WTC11 (cell line): Measurements from ENCODE around the gene ADCK2. TPM values are rescaled to one million over a fixed set of nuclear protein-coding genes. Genes with fewer than 3 reads are reported as not detected.

Source experiments
- ATAC-seq: fragments of 200-7000 bp; cut with Tn5 transposase; 2 replicates; pipeline ENCODE4 v1.10.0; 2021; ENCODE audit warnings: mild to moderate bottlenecking, moderate library complexity
- CTCF ChIA-PET: fragments of 300-600 bp; sonication (Branson Sonifier 250); formaldehyde crosslinking; loops from one replicate; lab custom pipeline; 2021; ENCODE audit warnings: antibody characterized with exemption; lab: Charles Lee
- POLR2A ChIA-PET: fragments of 350-600 bp; sonication (Branson Sonifier 250); formaldehyde crosslinking; loops from one replicate; lab custom pipeline; 2021; ENCODE audit warnings: antibody characterized with exemption; lab: Charles Lee
- DNase-seq: peaks from one replicate; pipeline ENCODE4 v3.0.0; 2021; ENCODE audit warnings: low spot score
- H3K27ac Mint-ChIP-seq: 2 replicates; pipeline ENCODE4 v1.8.0; 2021; ENCODE audit warnings: mixed read lengths
- H3K27me3 Mint-ChIP-seq: 2 replicates; pipeline ENCODE4 v1.8.0; 2021; ENCODE audit warnings: low read depth, mild to moderate bottlenecking, moderate library complexity, mixed read lengths
- H3K36me3 Mint-ChIP-seq: 2 replicates; pipeline ENCODE4 v1.8.0; 2021; ENCODE audit warnings: mixed read lengths
- H3K4me1 Mint-ChIP-seq: 2 replicates; pipeline ENCODE4 v1.8.0; 2022; ENCODE audit warnings: mixed read lengths
- H3K4me3 Mint-ChIP-seq: 2 replicates; pipeline ENCODE4 v1.8.0; 2021; ENCODE audit warnings: mild to moderate bottlenecking, moderate library complexity, mixed read lengths
- H3K9me3 Mint-ChIP-seq: 2 replicates; pipeline ENCODE4 v1.8.0; 2021; ENCODE audit warnings: mixed read lengths
- ATF1 ChIP-seq: sonication (generic); formaldehyde crosslinking; IDR thresholded peaks from 2 replicates; pipeline ENCODE4 v1.8.1; 2023; ENCODE audit warnings: mild to moderate bottlenecking, moderate library complexity, missing genetic modification reagents
- FOXK1 ChIP-seq: sonication (generic); formaldehyde crosslinking; IDR thresholded peaks from 2 replicates; pipeline ENCODE4 v1.8.0; 2022; ENCODE audit warnings: mild to moderate bottlenecking, moderate library complexity, missing genetic modification reagents
- FOXP1 ChIP-seq: sonication (generic); formaldehyde crosslinking; IDR thresholded peaks from 2 replicates; pipeline ENCODE4 v1.8.0; 2022; ENCODE audit warnings: missing genetic modification reagents, mild to moderate bottlenecking, moderate library complexity, borderline replicate concordance
- GTF2I ChIP-seq: fragments of 250-450 bp; sonication (Bioruptor Pico); conservative IDR thresholded peaks from 2 replicates; pipeline ENCODE4 v1.4.0; 2021; ENCODE audit warnings: mild to moderate bottlenecking
- IRF2 ChIP-seq: sonication (generic); formaldehyde crosslinking; IDR thresholded peaks from 2 replicates; pipeline ENCODE4 v1.8.0; 2022; ENCODE audit warnings: low read depth, missing genetic modification reagents, borderline replicate concordance
- JAZF1 ChIP-seq: fragments of 250-450 bp; sonication (Bioruptor Pico); IDR thresholded peaks from 2 replicates; pipeline ENCODE4 v1.9.0; 2021; ENCODE audit warnings: moderate library complexity, mild to moderate bottlenecking, inconsistent platforms
- KAT7 ChIP-seq: sonication (generic); formaldehyde crosslinking; IDR thresholded peaks from 2 replicates; pipeline ENCODE4 v1.8.1; 2023; ENCODE audit warnings: missing genetic modification reagents, mild to moderate bottlenecking, borderline replicate concordance
- NFE2L1 ChIP-seq: sonication (generic); formaldehyde crosslinking; IDR thresholded peaks from 2 replicates; pipeline ENCODE4 v1.8.1; 2023; ENCODE audit warnings: missing genetic modification reagents
- TCF7 ChIP-seq: sonication (generic); formaldehyde crosslinking; IDR thresholded peaks from 2 replicates; pipeline ENCODE4 v1.8.0; 2022; ENCODE audit warnings: mild to moderate bottlenecking, low read depth, missing genetic modification reagents, moderate library complexity
- ZNF263 ChIP-seq: sonication (generic); formaldehyde crosslinking; IDR thresholded peaks from 2 replicates; pipeline ENCODE4 v1.8.1; 2022; ENCODE audit warnings: low read depth, mild to moderate bottlenecking, moderate library complexity, missing genetic modification reagents
- ZNF396 ChIP-seq: fragments of 250-450 bp; sonication (Bioruptor Pico); IDR thresholded peaks from 2 replicates; pipeline ENCODE4 v1.8.0; 2021; ENCODE audit warnings: mild to moderate bottlenecking, moderate library complexity, borderline replicate concordance
- total RNA-seq: library from RNA; stranded (reverse); gene quantifications from 3 replicates; pipeline ENCODE4 v1.2.3, GENCODE V29; 2021
- TF ChIP-seq, protein P1 (sequence below): sonication (generic); formaldehyde crosslinking; IDR thresholded peaks from 2 replicates; pipeline ENCODE4 v1.8.0; 2023; ENCODE audit warnings: missing genetic modification reagents
- TF ChIP-seq, protein P2 (sequence below): sonication (generic); formaldehyde crosslinking; IDR thresholded peaks from 2 replicates; pipeline ENCODE4 v1.8.0; 2023; ENCODE audit warnings: missing genetic modification reagents, mild to moderate bottlenecking, borderline replicate concordance
- TF ChIP-seq, protein P3 (sequence below): sonication (generic); formaldehyde crosslinking; conservative IDR thresholded peaks from 2 replicates; pipeline ENCODE4 v1.8.1; 2023; ENCODE audit warnings: mild to moderate bottlenecking, low read depth, missing genetic modification reagents, moderate library complexity
- TF ChIP-seq, protein P4 (sequence below): sonication (generic); formaldehyde crosslinking; IDR thresholded peaks from 2 replicates; pipeline ENCODE4 v1.8.1; 2023; ENCODE audit warnings: mild to moderate bottlenecking, missing genetic modification reagents
- TF ChIP-seq, protein P5 (sequence below): sonication (generic); formaldehyde crosslinking; IDR thresholded peaks from 2 replicates; pipeline ENCODE4 v1.8.1; 2023; ENCODE audit warnings: mild to moderate bottlenecking, missing genetic modification reagents, moderate library complexity
- TF ChIP-seq, protein P6 (sequence below): sonication (generic); formaldehyde crosslinking; IDR thresholded peaks from 2 replicates; pipeline ENCODE4 v1.8.1; 2022; ENCODE audit warnings: low read depth, mild to moderate bottlenecking, moderate library complexity, missing genetic modification reagents, borderline replicate concordance
- TF ChIP-seq, protein P7 (sequence below): sonication (generic); formaldehyde crosslinking; IDR thresholded peaks from 2 replicates; pipeline ENCODE4 v1.8.0; 2022; ENCODE audit warnings: missing genetic modification reagents

ADCK2 gene
- total RNA-seq, 1 experiment from 2014 or later, result 12.7 TPM

DNA sequence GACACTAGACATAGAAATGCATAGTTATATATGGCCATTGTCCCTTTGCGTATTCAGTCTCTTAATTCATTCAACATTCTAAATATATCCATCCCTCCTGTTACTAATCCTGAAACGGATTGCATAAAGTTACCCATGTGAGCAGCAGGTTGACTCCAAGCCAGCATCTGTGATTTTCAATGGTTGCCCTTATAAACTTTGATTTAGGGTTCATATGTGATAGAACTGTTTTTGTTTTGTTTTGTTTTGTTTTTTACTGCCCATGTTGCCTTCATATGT is 18.7 kb upstream of the ADCK2 start:
- CTCF ChIA-PET, result interaction anchor here (0.6 to 3.2 kb wide), 38 partner anchors 9 to 357 kb away, joined by 3 to 55 read pairs (median 4); partner anchors contain the start of genes ADCK2, DENND2A and NDUFB2
- Mint-ChIP-seq H3K36me3 (no peaks in the 10 kb centered on the region), H3K4me3 (no peak overlapping the region), H3K27me3 (no peaks in the 10 kb centered on the region), H3K4me1 (peaks cover 11% of the 10 kb centered on the region), H3K27ac (no peak overlapping the region), H3K9me3 (peaks cover 3% of the 10 kb centered on the region; the same call in 1 of the 2 replicates)
- TF ChIP-seq, protein P1, sequence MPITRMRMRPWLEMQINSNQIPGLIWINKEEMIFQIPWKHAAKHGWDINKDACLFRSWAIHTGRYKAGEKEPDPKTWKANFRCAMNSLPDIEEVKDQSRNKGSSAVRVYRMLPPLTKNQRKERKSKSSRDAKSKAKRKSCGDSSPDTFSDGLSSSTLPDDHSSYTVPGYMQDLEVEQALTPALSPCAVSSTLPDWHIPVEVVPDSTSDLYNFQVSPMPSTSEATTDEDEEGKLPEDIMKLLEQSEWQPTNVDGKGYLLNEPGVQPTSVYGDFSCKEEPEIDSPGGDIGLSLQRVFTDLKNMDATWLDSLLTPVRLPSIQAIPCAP (CRISPR knock-in tag), result no peak
- POLR2A ChIA-PET, result interaction anchor here (0.6 to 1.5 kb wide), 2 partner anchors 13 to 176 kb away, joined by 3 to 10 read pairs; partner anchors contain the start of gene DENND2A
- DNase-seq, result no peak
- ATAC-seq, result no peak

DNA sequence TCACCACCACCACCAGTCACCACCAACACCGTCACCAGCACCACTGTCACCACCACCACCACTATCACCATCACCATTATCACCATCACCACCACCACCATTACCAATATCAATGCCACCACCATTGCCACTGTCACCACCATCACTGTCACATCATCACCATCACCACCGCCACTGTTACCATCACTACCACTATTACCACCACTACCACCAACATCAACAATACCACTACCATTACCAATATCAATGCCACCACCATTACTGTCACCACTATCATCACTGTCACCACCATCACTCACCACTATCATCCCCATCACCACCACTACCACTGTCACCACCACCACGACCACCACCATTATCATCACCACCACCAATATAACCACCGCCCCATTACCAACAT is 18.1 kb upstream of the ADCK2 start:
- ChIA-PET CTCF (no interaction called here), POLR2A (no interaction called here)
- no peak for ATAC-seq
- Mint-ChIP-seq H3K27ac (no peak overlapping the region), H3K9me3 (peaks cover 3% of the 10 kb centered on the region; the same call in 1 of the 2 replicates), H3K27me3 (no peaks in the 10 kb centered on the region), H3K36me3 (no peaks in the 10 kb centered on the region), H3K4me3 (no peak overlapping the region), H3K4me1 (peaks cover 15% of the 10 kb centered on the region)
- TF ChIP-seq FOXP1 (CRISPR knock-in tag), result no peak
- no peak for TF ChIP-seq IRF2 (CRISPR knock-in tag)
- no peak for TF ChIP-seq TCF7 (CRISPR knock-in tag)
- no peak for TF ChIP-seq FOXK1
- TF ChIP-seq ATF1, result no peak
- TF ChIP-seq, protein P2, sequence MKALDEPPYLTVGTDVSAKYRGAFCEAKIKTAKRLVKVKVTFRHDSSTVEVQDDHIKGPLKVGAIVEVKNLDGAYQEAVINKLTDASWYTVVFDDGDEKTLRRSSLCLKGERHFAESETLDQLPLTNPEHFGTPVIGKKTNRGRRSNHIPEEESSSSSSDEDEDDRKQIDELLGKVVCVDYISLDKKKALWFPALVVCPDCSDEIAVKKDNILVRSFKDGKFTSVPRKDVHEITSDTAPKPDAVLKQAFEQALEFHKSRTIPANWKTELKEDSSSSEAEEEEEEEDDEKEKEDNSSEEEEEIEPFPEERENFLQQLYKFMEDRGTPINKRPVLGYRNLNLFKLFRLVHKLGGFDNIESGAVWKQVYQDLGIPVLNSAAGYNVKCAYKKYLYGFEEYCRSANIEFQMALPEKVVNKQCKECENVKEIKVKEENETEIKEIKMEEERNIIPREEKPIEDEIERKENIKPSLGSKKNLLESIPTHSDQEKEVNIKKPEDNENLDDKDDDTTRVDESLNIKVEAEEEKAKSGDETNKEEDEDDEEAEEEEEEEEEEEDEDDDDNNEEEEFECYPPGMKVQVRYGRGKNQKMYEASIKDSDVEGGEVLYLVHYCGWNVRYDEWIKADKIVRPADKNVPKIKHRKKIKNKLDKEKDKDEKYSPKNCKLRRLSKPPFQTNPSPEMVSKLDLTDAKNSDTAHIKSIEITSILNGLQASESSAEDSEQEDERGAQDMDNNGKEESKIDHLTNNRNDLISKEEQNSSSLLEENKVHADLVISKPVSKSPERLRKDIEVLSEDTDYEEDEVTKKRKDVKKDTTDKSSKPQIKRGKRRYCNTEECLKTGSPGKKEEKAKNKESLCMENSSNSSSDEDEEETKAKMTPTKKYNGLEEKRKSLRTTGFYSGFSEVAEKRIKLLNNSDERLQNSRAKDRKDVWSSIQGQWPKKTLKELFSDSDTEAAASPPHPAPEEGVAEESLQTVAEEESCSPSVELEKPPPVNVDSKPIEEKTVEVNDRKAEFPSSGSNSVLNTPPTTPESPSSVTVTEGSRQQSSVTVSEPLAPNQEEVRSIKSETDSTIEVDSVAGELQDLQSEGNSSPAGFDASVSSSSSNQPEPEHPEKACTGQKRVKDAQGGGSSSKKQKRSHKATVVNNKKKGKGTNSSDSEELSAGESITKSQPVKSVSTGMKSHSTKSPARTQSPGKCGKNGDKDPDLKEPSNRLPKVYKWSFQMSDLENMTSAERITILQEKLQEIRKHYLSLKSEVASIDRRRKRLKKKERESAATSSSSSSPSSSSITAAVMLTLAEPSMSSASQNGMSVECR (CRISPR knock-in tag), result no peak
- no peak for TF ChIP-seq NFE2L1 (CRISPR knock-in tag)
- TF ChIP-seq, protein P3, sequence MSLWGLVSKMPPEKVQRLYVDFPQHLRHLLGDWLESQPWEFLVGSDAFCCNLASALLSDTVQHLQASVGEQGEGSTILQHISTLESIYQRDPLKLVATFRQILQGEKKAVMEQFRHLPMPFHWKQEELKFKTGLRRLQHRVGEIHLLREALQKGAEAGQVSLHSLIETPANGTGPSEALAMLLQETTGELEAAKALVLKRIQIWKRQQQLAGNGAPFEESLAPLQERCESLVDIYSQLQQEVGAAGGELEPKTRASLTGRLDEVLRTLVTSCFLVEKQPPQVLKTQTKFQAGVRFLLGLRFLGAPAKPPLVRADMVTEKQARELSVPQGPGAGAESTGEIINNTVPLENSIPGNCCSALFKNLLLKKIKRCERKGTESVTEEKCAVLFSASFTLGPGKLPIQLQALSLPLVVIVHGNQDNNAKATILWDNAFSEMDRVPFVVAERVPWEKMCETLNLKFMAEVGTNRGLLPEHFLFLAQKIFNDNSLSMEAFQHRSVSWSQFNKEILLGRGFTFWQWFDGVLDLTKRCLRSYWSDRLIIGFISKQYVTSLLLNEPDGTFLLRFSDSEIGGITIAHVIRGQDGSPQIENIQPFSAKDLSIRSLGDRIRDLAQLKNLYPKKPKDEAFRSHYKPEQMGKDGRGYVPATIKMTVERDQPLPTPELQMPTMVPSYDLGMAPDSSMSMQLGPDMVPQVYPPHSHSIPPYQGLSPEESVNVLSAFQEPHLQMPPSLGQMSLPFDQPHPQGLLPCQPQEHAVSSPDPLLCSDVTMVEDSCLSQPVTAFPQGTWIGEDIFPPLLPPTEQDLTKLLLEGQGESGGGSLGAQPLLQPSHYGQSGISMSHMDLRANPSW (CRISPR knock-in tag), result no peak
- TF ChIP-seq, protein P4, sequence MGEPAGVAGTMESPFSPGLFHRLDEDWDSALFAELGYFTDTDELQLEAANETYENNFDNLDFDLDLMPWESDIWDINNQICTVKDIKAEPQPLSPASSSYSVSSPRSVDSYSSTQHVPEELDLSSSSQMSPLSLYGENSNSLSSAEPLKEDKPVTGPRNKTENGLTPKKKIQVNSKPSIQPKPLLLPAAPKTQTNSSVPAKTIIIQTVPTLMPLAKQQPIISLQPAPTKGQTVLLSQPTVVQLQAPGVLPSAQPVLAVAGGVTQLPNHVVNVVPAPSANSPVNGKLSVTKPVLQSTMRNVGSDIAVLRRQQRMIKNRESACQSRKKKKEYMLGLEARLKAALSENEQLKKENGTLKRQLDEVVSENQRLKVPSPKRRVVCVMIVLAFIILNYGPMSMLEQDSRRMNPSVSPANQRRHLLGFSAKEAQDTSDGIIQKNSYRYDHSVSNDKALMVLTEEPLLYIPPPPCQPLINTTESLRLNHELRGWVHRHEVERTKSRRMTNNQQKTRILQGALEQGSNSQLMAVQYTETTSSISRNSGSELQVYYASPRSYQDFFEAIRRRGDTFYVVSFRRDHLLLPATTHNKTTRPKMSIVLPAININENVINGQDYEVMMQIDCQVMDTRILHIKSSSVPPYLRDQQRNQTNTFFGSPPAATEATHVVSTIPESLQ (CRISPR knock-in tag), result no peak
- TF ChIP-seq, protein P5, sequence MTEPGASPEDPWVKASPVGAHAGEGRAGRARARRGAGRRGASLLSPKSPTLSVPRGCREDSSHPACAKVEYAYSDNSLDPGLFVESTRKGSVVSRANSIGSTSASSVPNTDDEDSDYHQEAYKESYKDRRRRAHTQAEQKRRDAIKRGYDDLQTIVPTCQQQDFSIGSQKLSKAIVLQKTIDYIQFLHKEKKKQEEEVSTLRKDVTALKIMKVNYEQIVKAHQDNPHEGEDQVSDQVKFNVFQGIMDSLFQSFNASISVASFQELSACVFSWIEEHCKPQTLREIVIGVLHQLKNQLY (CRISPR knock-in tag), result no peak
- TF ChIP-seq ZNF396 (CRISPR knock-in tag), result no peak
- TF ChIP-seq, protein P6, sequence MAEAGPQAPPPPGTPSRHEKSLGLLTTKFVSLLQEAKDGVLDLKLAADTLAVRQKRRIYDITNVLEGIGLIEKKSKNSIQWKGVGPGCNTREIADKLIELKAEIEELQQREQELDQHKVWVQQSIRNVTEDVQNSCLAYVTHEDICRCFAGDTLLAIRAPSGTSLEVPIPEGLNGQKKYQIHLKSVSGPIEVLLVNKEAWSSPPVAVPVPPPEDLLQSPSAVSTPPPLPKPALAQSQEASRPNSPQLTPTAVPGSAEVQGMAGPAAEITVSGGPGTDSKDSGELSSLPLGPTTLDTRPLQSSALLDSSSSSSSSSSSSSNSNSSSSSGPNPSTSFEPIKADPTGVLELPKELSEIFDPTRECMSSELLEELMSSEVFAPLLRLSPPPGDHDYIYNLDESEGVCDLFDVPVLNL (CRISPR knock-in tag), result no peak
- TF ChIP-seq, protein P7, sequence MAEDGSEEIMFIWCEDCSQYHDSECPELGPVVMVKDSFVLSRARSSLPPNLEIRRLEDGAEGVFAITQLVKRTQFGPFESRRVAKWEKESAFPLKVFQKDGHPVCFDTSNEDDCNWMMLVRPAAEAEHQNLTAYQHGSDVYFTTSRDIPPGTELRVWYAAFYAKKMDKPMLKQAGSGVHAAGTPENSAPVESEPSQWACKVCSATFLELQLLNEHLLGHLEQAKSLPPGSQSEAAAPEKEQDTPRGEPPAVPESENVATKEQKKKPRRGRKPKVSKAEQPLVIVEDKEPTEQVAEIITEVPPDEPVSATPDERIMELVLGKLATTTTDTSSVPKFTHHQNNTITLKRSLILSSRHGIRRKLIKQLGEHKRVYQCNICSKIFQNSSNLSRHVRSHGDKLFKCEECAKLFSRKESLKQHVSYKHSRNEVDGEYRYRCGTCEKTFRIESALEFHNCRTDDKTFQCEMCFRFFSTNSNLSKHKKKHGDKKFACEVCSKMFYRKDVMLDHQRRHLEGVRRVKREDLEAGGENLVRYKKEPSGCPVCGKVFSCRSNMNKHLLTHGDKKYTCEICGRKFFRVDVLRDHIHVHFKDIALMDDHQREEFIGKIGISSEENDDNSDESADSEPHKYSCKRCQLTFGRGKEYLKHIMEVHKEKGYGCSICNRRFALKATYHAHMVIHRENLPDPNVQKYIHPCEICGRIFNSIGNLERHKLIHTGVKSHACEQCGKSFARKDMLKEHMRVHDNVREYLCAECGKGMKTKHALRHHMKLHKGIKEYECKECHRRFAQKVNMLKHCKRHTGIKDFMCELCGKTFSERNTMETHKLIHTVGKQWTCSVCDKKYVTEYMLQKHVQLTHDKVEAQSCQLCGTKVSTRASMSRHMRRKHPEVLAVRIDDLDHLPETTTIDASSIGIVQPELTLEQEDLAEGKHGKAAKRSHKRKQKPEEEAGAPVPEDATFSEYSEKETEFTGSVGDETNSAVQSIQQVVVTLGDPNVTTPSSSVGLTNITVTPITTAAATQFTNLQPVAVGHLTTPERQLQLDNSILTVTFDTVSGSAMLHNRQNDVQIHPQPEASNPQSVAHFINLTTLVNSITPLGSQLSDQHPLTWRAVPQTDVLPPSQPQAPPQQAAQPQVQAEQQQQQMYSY, result no peak
- TF ChIP-seq GTF2I (CRISPR knock-in tag), result no peak
- no peak for TF ChIP-seq ZNF263 (CRISPR knock-in tag)
- TF ChIP-seq KAT7 (CRISPR knock-in tag), result no peak
- TF ChIP-seq JAZF1 (CRISPR knock-in tag), result no peak
- DNase-seq, result no peak
